NCI-H748 treated with DMSO at 0.1 percent for 48 hours (cell line): ENCODE data around the gene MESP2.

Experiments
- DNase-seq: peaks from one replicate; lab custom pipeline; 2025; lab: John Stamatoyannopoulos, UW

MESP2 gene

GRCh38 chr15:89756897-89757296 is 19.2 kb upstream of the MESP2 start:
- DNase-seq = no peak

GRCh38 chr15:89758283-89758682 is 17.8 kb upstream of the MESP2 start:
- no peak for DNase-seq

- no peak for DNase-seq
Measured at GRCh38 chr15:89758981-89759380, 17.2 kb upstream of the MESP2 start.

GRCh38 chr15:89759835-89760234 is 16.3 kb upstream of the MESP2 start:
- no peak for DNase-seq

- DNase-seq = peak; percentile 23
Measured at GRCh38 chr15:89760303-89761008, 15.7 kb upstream of the MESP2 start.

- no peak for DNase-seq
Measured at GRCh38 chr15:89761009-89761831, 14.9 kb upstream of the MESP2 start.

- no peak for DNase-seq
Measured at GRCh38 chr15:89761929-89762328, 14.2 kb upstream of the MESP2 start.

GRCh38 chr15:89765694-89766093 is 10.4 kb upstream of the MESP2 start:
- DNase-seq = no peak

GRCh38 chr15:89766357-89767311 is 9.5 kb upstream of the MESP2 start:
- no peak for DNase-seq

- no peak for DNase-seq
Measured at GRCh38 chr15:89767411-89767915, 8.7 kb upstream of the MESP2 start.

GRCh38 chr15:89768071-89768500 is 8.0 kb upstream of the MESP2 start:
- DNase-seq = no peak

- no peak for DNase-seq
Measured at GRCh38 chr15:89769366-89769765, 6.8 kb upstream of the MESP2 start.

- DNase-seq = no peak
Measured at GRCh38 chr15:89770041-89770440, 6.1 kb upstream of the MESP2 start.

GRCh38 chr15:89772932-89773583 is 3.1 kb upstream of the MESP2 start:
- DNase-seq = no peak

GRCh38 chr15:89774492-89774891 is 1.6 kb upstream of the MESP2 start:
- no peak for DNase-seq

GRCh38 chr15:89775815-89776214 is 317 bp upstream of the MESP2 start:
- no peak for DNase-seq

GRCh38 chr15:89777073-89777751 is 1.1 kb downstream of the MESP2 start:
- DNase-seq = no peak

- DNase-seq = no peak
Measured at GRCh38 chr15:89777782-89778380, 1.7 kb downstream of the MESP2 start.

GRCh38 chr15:89778861-89779260 is 2.7 kb downstream of the MESP2 start:
- DNase-seq = no peak

GRCh38 chr15:89780601-89781000 is 4.5 kb downstream of the MESP2 start:
- DNase-seq = no peak

GRCh38 chr15:89781055-89781454 is 4.9 kb downstream of the MESP2 start:
- no peak for DNase-seq
